ENCODE measurements around the gene GGACT. TPM values are rescaled to one million over a fixed set of nuclear protein-coding genes. Genes with fewer than 3 reads are reported as not detected.

Gene GGACT
- total and polyA plus RNA-seq, 2 of the 8 experiments (the other 6 are each of a cell fraction or from before 2014, with no cell fraction given), result 1.1 to 1.5 TPM

DNA sequence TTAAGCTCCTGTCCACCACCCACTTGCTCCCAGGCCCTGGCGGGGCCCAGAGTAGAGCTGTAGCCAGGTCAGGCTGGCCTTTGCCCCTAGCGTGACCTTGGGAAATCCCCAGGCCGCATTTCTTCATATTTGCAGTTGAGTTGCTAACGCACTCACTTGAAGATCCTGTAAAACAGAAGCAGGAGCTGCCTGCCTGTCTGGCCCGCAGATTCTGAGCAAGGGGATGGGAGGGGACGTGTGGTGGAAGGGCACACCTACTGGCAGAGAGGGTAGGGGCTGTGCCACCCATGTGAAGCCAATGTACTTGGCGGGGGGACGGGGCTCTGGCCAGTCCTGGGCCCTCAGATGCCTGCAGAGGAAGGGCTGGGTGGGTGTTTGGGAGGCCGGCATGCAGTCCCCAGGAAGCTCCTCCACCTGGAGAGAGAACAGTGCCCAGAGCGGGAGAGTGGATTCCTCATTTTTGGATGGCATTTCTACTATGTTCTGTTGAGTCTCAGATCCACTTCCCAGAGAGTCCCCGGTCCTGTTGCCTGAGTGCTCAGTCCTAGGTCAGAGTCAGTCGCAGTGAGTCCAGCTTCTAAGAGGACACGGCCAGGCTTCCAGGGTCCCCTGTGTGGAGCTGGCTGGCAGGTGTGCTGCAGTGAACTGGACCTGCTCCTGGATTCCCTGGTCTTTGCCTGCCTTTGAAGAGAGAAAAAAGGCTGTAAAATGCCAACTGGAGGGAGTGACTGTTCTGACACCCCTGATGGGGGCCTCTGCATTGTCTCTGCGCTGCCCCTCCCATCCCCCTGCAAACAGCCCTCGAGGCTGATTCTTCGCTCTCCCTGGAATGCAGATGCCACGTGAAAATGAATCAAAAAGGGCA lies 62.9 kb downstream of the GGACT start:
- no peaks in the 10 kb centered on the region for H3K79me1 ChIP-seq (ENCODE audit: low read depth, low read length)
- ChIA-PET CTCF (ENCODE audit: partially characterized antibody) (interaction anchor here (0.7 to 2.1 kb wide), 14 partner anchors 9 to 897 kb away, joined by 3 to 4 read pairs (median 4); no protein-coding TSS in a partner anchor), POLR2A (ENCODE audit: partially characterized antibody) (no interaction called here)
- no peaks in the 10 kb centered on the region for H3K27me3 ChIP-seq (replicated peaks in 1 of 4; ENCODE audit: control insufficient read depth in 3 of 4, extremely low read depth in 1 of 4, insufficient read depth in 3 of 4, low read length in 3 of 4)
- no peak overlapping the region for H3K23ac ChIP-seq (ENCODE audit: insufficient read length)
- H2BK12ac ChIP-seq (ENCODE audit: low read depth, low read length), result no peak overlapping the region
- FAIRE-seq, result no peak
- no peak overlapping the region for H3K14ac ChIP-seq (ENCODE audit: insufficient read length)
- H3K9me3 ChIP-seq (ENCODE audit: insufficient read depth in 2 of 2, low read depth in 1 of 2, low read length in 1 of 2), result no peaks in the 10 kb centered on the region
- H3K27ac ChIP-seq (ENCODE audit: low read depth, low read length), result no peak overlapping the region
- H3K4me1 ChIP-seq (replicated peaks in 1 of 4; ENCODE audit: control insufficient read depth in 3 of 4, insufficient read depth in 4 of 4, low read length in 3 of 4), result peaks cover 6 to 20% (median 14%) of the 10 kb centered on the region in 4 experiments
- no peak overlapping the region for H3K9ac ChIP-seq (replicated peaks in 1 of 4; ENCODE audit: extremely low read depth in 1 of 4, low read depth in 3 of 4, low read length in 3 of 4)
- H2AK5ac ChIP-seq (ENCODE audit: low read depth, low read length), result no peak overlapping the region
- no peaks in the 10 kb centered on the region for H3K36me3 ChIP-seq (ENCODE audit: control insufficient read depth in 2 of 4, insufficient read depth in 4 of 4, low read length in 3 of 4)
- H2BK20ac ChIP-seq (ENCODE audit: low read length), result no peak overlapping the region; the same call in 1 of the 2 replicates
- H3K4me2 ChIP-seq (ENCODE audit: insufficient read depth in 1 of 2, low read depth in 2 of 2, low read length in 2 of 2), result no peak overlapping the region
- H2AFZ ChIP-seq (ENCODE audit: low read length), result no peak overlapping the region
- H3K79me2 ChIP-seq (ENCODE audit: control insufficient read depth in 1 of 2, insufficient read depth in 2 of 2, low read length in 2 of 2), result no peaks in the 10 kb centered on the region
- 0 out of 2 replicates have a peak overlapping the region, but pooled peaks have one; percentile 13 for H3K18ac ChIP-seq (ENCODE audit: extremely low read depth, low read length)
- no peaks in the 10 kb centered on the region for H4K20me1 ChIP-seq (replicated peaks in 1 of 2; ENCODE audit: control insufficient read depth in 1 of 2, insufficient read depth in 2 of 2, low read length in 2 of 2)
- H2BK5ac ChIP-seq (ENCODE audit: low read depth, low read length), result peak overlapping the region; percentile 28; the same call in 1 of the 2 replicates
- H3K23me2 ChIP-seq (ENCODE audit: low read depth, low read length), result no peaks in the 10 kb centered on the region
- no peak overlapping the region for H4K91ac ChIP-seq (replicated peaks; ENCODE audit: insufficient read length, low read length)
- no peak overlapping the region for H4K5ac ChIP-seq (ENCODE audit: insufficient read length, low read depth, low read length)
- H3K4ac ChIP-seq (replicated peaks; ENCODE audit: insufficient read length, low read depth, low read length), result no peak overlapping the region
- 77% methylated on average over 17 of the region's 17 CpGs; no CpG with 5 or more reads in 1 of the 2 experiments for WGBS, 2 experiments (ENCODE audit: extremely low coverage in 1 of 2, insufficient coverage in 1 of 2, insufficient read length in 1 of 2, insufficient replicate concordance in 2 of 2, low coverage in 1 of 2, low lambda C conversion rate in 2 of 2, missing lambda C conversion rate in 1 of 2)
- no peak overlapping the region for H2BK120ac ChIP-seq (replicated peaks; ENCODE audit: low read depth, low read length)
- H2BK15ac ChIP-seq (ENCODE audit: low read length), result no peak overlapping the region
- no peak overlapping the region for H3K56ac ChIP-seq (replicated peaks; ENCODE audit: insufficient read length, low read depth, low read length)
- H3K4me3 ChIP-seq (ENCODE audit: extremely low read depth in 1 of 4, insufficient read depth in 2 of 4, low read depth in 3 of 4, low read length in 4 of 4), result no peak overlapping the region
- peak overlapping the region; percentile 73; the same call in 1 of the 2 replicates for H4K8ac ChIP-seq (ENCODE audit: extremely low read depth, insufficient read depth, low read length)
- no peak for DNase-seq (ENCODE audit: low read depth in 1 of 2, low spot score in 2 of 2)
- TF ChIP-seq SIN3A (conservative IDR thresholded peaks at IDR 0.05 in 1 of 2, IDR thresholded peaks at IDR 0.05 in 1 of 2; ENCODE audit: low read depth in 1 of 2, low read length in 2 of 2) (no peak), TAF1 (IDR thresholded peaks at IDR 0.05; ENCODE audit: low read depth, low read length) (no peak), PHF8 (conservative IDR thresholded peaks at IDR 0.05; ENCODE audit: low read depth, low read length) (no peak), ATF3 (IDR thresholded peaks at IDR 0.05; ENCODE audit: insufficient read depth, low read depth, low read length) (no peak), USF2 (IDR thresholded peaks at IDR 0.05; ENCODE audit: low read length) (no peak), BRCA1 (IDR thresholded peaks at IDR 0.05; ENCODE audit: low read depth, low read length) (no peak), SP2 (IDR thresholded peaks at IDR 0.05; ENCODE audit: low read length) (no peak), ATF2 (IDR thresholded peaks at IDR 0.05; ENCODE audit: low read length) (no peak)

Measured in H1 (cell line).